ENCODE results near the gene PAX6.

DNA sequence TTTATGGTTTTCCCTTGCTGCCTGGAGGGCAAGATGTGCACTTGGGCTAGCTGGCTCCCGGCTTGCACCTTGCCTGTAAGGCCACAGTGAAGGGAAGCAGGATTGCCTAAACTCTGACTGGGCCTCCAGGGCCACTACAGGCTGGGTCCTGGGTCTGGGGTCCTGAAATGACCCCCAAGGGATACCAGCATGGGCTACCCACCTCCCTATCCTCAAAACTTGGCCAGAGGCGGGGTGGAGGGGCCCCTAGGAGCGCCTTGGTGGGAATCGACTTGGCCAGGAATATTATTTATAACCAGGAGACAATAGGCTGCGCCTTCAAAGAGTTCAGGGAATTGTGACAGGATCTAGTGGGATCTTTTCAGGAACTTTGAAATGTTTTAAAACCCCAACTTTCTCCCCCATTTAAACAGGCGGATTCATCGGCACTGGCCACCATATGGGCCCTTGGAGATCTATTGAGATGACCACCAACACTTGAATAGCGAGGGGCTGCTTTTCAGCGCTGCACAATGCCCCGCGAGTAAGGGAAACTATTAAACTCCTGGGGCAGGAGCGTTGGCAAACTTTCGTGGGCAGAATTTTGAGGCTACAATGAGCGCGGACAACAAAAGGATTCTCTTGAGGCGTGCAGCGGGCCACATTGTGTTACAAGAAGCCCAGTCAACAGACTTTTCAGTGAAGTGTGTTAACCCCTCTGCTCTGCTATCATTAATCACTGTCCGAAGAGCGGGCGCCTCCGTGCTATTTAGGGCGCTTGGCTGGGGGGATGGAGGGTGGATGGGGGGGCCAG, 15.2 kb downstream of the PAX6 start:
- no peak for TF ChIP-seq POLR2A (IDR thresholded peaks at IDR 0.05)
- TF ChIP-seq, protein P1, sequence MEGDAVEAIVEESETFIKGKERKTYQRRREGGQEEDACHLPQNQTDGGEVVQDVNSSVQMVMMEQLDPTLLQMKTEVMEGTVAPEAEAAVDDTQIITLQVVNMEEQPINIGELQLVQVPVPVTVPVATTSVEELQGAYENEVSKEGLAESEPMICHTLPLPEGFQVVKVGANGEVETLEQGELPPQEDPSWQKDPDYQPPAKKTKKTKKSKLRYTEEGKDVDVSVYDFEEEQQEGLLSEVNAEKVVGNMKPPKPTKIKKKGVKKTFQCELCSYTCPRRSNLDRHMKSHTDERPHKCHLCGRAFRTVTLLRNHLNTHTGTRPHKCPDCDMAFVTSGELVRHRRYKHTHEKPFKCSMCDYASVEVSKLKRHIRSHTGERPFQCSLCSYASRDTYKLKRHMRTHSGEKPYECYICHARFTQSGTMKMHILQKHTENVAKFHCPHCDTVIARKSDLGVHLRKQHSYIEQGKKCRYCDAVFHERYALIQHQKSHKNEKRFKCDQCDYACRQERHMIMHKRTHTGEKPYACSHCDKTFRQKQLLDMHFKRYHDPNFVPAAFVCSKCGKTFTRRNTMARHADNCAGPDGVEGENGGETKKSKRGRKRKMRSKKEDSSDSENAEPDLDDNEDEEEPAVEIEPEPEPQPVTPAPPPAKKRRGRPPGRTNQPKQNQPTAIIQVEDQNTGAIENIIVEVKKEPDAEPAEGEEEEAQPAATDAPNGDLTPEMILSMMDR (IDR thresholded peaks at IDR 0.05), result no peak
